ENCODE measurements around the gene GALNT9.

GALNT9 gene

DNA sequence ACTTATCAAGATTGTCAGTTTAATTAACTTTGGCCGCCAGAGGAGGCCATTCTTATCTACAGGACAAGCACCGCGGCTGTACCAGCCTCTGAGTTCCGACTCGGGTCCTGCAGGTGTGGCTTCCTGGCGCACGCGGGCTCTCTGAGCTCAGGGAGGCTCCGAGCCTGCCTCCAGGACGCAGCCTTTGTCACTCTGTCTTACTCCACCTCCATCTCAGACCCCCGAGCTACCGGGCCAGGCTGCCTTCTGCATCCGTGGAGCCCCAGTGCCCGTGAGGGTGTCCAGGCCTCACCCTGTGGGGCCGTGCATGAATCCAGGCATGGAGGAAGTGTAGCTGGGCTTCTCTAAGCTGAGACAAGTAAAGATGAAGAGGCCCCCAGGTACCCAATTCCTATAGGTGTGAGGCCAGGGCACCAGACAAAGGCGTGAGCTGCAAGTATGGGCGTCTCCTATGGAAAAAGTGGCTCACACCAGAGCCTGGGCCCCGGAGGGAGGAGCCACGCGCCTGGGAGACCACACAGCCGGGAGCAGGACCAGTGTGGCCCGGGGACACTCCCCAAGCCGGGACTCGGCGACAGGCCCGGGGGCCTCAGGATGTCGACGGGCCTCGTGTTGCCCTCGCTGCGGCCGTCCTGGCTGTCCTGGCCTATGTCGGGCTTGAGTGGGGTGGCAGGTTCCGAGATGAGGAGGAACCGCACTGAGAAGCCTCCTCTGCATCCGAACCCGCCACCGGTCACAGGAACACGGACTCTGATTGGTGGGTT is 142.3 kb downstream of the GALNT9 start:
- peaks cover 80% of the 10 kb centered on the region for H3K27me3 ChIP-seq (ENCODE audit: control insufficient read depth, insufficient read depth, low read length, poor library complexity, severe bottlenecking)
- no peak overlapping the region for H3K27ac ChIP-seq (ENCODE audit: insufficient read depth, low read depth, low read length, poor library complexity, severe bottlenecking)
- H3K36me3 ChIP-seq (ENCODE audit: control insufficient read depth, insufficient read depth, low read length): no peaks in the 10 kb centered on the region
- H3K4me3 ChIP-seq (ENCODE audit: insufficient read depth, low read depth, low read length): no peak overlapping the region
- no peaks in the 10 kb centered on the region for H3K4me1 ChIP-seq (ENCODE audit: control insufficient read depth, insufficient read depth, low read length)
- WGBS, 2 experiments: 88 to 89% methylated on average over 39 of the region's 39 CpGs
- no peaks in the 10 kb centered on the region for H3K9me3 ChIP-seq (ENCODE audit: control insufficient read depth, low read length)

DNA sequence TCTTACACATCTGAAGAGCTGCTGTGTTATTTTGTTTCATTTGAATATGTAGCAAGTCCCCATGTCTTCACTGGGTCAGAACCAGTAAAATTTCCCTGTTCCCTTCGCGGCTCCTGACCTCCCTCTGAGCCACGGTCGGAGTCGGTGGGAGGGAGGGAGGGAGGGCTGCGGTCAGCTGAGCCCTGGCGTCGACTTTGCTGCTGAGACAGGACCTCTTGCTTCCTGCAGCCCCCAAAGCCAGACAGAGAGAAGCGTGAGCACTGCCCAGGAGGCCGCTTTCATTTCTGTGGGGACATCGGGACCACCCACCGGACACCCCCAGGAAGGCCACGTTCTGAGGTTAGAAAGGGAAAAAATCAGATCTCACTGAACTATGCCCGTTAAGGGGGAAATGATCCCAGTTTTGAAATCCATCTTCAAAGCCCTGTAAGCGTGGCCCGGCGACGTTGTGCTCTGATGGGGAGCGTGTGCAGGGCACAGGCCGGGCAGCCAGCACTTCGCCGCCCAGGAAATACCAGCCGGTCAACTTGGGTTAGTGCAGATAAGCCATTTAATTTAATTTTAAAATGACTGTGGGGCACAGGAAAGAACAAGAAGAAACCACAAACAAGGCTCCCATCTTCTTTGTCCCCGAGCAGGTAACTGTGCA is 143.1 kb downstream of the GALNT9 start:
- no peaks in the 10 kb centered on the region for H3K4me1 ChIP-seq (ENCODE audit: control insufficient read depth, insufficient read depth, low read length)
- 69 to 74% methylated on average over 24 of the region's 24 CpGs for WGBS, 2 experiments
- no peak overlapping the region for H3K4me3 ChIP-seq (ENCODE audit: insufficient read depth, low read depth, low read length)
- no peak overlapping the region for H3K27ac ChIP-seq (ENCODE audit: insufficient read depth, low read depth, low read length, poor library complexity, severe bottlenecking)
- no peaks in the 10 kb centered on the region for H3K9me3 ChIP-seq (ENCODE audit: control insufficient read depth, low read length)
- H3K36me3 ChIP-seq (ENCODE audit: control insufficient read depth, insufficient read depth, low read length): no peaks in the 10 kb centered on the region
- H3K27me3 ChIP-seq (ENCODE audit: control insufficient read depth, insufficient read depth, low read length, poor library complexity, severe bottlenecking): peaks cover 73% of the 10 kb centered on the region

GRCh38 chr12:132185705-132186104 is 143.7 kb downstream of the GALNT9 start:
- H3K27me3 ChIP-seq (ENCODE audit: control insufficient read depth, insufficient read depth, low read length, poor library complexity, severe bottlenecking): peaks cover 67% of the 10 kb centered on the region
- no peaks in the 10 kb centered on the region for H3K36me3 ChIP-seq (ENCODE audit: control insufficient read depth, insufficient read depth, low read length)
- H3K27ac ChIP-seq (ENCODE audit: insufficient read depth, low read depth, low read length, poor library complexity, severe bottlenecking): no peak overlapping the region
- 73% methylated on average over 16 of the region's 16 CpGs for WGBS, 2 experiments
- H3K4me1 ChIP-seq (ENCODE audit: control insufficient read depth, insufficient read depth, low read length): no peaks in the 10 kb centered on the region
- no peak overlapping the region for H3K4me3 ChIP-seq (ENCODE audit: insufficient read depth, low read depth, low read length)
- no peaks in the 10 kb centered on the region for H3K9me3 ChIP-seq (ENCODE audit: control insufficient read depth, low read length)

DNA sequence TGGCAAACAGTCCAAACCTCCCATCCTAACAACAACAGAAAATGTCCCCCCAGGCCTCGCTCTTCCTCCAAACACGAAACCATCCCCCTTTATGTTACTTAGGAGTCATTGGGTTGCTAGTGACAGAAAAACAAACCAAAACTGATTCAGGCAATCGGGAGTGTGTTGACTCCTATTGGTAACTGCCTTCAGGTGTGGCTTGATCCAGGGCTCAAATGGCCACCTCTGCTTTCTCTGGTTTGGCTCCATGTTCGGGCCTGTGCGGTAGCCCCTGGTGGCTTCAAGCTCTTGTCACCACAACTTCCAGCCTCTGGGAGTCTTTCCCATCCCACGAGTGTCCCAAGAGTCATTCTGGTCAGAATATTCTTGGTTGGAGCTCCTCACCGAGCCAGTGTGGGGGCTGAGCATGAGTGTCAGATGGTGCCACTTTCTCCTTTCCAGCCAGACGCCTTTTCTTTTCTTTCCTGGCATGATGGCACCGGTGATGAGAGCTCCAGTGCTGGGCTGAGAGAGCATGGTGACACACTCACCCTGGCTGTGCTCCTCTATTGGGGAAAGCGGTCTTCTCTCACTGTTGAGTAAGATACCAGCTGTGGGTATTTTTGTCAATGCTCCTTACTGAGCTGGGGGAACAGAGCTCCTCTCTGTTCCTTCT is 146.6 kb downstream of the GALNT9 start:
- H3K27me3 ChIP-seq (ENCODE audit: control insufficient read depth, insufficient read depth, low read length, poor library complexity, severe bottlenecking): peaks cover 38% of the 10 kb centered on the region
- H3K36me3 ChIP-seq (ENCODE audit: control insufficient read depth, insufficient read depth, low read length): no peaks in the 10 kb centered on the region
- WGBS, 2 experiments: 81 to 83% methylated on average over 10 of the region's 10 CpGs
- H3K9me3 ChIP-seq (ENCODE audit: control insufficient read depth, low read length): no peaks in the 10 kb centered on the region
- H3K27ac ChIP-seq (ENCODE audit: insufficient read depth, low read depth, low read length, poor library complexity, severe bottlenecking): no peak overlapping the region
- H3K4me1 ChIP-seq (ENCODE audit: control insufficient read depth, insufficient read depth, low read length): no peaks in the 10 kb centered on the region
- H3K4me3 ChIP-seq (ENCODE audit: insufficient read depth, low read depth, low read length): no peak overlapping the region

GRCh38 chr12:132182206-132182710 is 147.1 kb downstream of the GALNT9 start:
- peaks cover 33% of the 10 kb centered on the region for H3K27me3 ChIP-seq (ENCODE audit: control insufficient read depth, insufficient read depth, low read length, poor library complexity, severe bottlenecking)
- no peaks in the 10 kb centered on the region for H3K9me3 ChIP-seq (ENCODE audit: control insufficient read depth, low read length)
- H3K4me1 ChIP-seq (ENCODE audit: control insufficient read depth, insufficient read depth, low read length): no peaks in the 10 kb centered on the region
- no peak overlapping the region for H3K27ac ChIP-seq (ENCODE audit: insufficient read depth, low read depth, low read length, poor library complexity, severe bottlenecking)
- H3K4me3 ChIP-seq (ENCODE audit: insufficient read depth, low read depth, low read length): no peak overlapping the region
- no peaks in the 10 kb centered on the region for H3K36me3 ChIP-seq (ENCODE audit: control insufficient read depth, insufficient read depth, low read length)
- 92 to 93% methylated on average over 21 of the region's 21 CpGs for WGBS, 2 experiments

DNA sequence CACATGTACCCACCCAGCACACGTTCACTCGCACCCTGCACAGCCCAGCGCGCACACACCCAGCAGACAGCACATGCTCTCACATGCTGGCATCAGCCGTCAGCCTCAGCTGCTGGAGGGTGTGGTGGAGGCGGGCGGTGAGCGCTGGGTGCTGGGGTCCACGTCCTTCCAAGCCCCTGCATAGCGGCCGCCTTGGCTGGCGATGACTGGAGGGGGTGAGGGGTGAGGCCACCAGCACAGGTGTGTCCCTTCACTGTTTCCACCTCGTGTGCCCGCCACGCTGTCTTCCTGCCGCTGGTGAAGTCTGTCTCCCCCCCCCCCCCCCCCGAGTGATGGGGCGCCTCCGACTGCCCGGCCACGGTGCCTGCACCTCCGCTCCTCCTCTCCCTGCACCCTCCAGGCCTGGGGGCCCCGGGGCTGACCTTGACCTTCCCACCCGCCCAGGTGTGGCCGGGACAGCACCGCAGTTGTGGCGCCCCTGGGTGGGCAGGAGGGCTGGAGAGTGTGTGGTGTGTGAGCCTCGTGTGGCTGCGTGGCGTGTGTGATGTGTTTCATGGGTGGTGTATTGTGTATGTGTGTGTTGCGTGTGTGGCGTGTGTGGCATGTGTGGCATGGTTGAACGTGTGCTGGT is 147.7 kb downstream of the GALNT9 start:
- Histone ChIP-seq H3K4me3 (ENCODE audit: insufficient read depth, low read depth, low read length) (no peak overlapping the region), H3K27me3 (ENCODE audit: control insufficient read depth, insufficient read depth, low read length, poor library complexity, severe bottlenecking) (peaks cover 28% of the 10 kb centered on the region), H3K9me3 (ENCODE audit: control insufficient read depth, low read length) (no peaks in the 10 kb centered on the region), H3K4me1 (ENCODE audit: control insufficient read depth, insufficient read depth, low read length) (no peaks in the 10 kb centered on the region), H3K36me3 (ENCODE audit: control insufficient read depth, insufficient read depth, low read length) (no peaks in the 10 kb centered on the region), H3K27ac (ENCODE audit: insufficient read depth, low read depth, low read length, poor library complexity, severe bottlenecking) (no peak overlapping the region)
- 91% methylated on average over 33 of the region's 33 CpGs for WGBS, 2 experiments

- H3K4me1 ChIP-seq (ENCODE audit: control insufficient read depth, insufficient read depth, low read length): no peaks in the 10 kb centered on the region
- H3K4me3 ChIP-seq (ENCODE audit: insufficient read depth, low read depth, low read length): no peak overlapping the region
- H3K9me3 ChIP-seq (ENCODE audit: control insufficient read depth, low read length): no peaks in the 10 kb centered on the region
- no peak overlapping the region for H3K27ac ChIP-seq (ENCODE audit: insufficient read depth, low read depth, low read length, poor library complexity, severe bottlenecking)
- WGBS, 2 experiments: 85% methylated on average over 30 of the region's 30 CpGs
- no peaks in the 10 kb centered on the region for H3K36me3 ChIP-seq (ENCODE audit: control insufficient read depth, insufficient read depth, low read length)
- H3K27me3 ChIP-seq (ENCODE audit: control insufficient read depth, insufficient read depth, low read length, poor library complexity, severe bottlenecking): peaks cover 22% of the 10 kb centered on the region
Observed at GRCh38 chr12:132180648-132181546, 148.5 kb downstream of the GALNT9 start.

- Histone ChIP-seq H3K4me3 (ENCODE audit: insufficient read depth, low read depth, low read length) (no peak overlapping the region), H3K27ac (ENCODE audit: insufficient read depth, low read depth, low read length, poor library complexity, severe bottlenecking) (no peak overlapping the region), H3K9me3 (ENCODE audit: control insufficient read depth, low read length) (no peaks in the 10 kb centered on the region), H3K36me3 (ENCODE audit: control insufficient read depth, insufficient read depth, low read length) (no peaks in the 10 kb centered on the region), H3K27me3 (ENCODE audit: control insufficient read depth, insufficient read depth, low read length, poor library complexity, severe bottlenecking) (peaks cover 11% of the 10 kb centered on the region), H3K4me1 (ENCODE audit: control insufficient read depth, insufficient read depth, low read length) (no peaks in the 10 kb centered on the region)
- 81 to 82% methylated on average over 19 of the region's 19 CpGs for WGBS, 2 experiments
Observed at GRCh38 chr12:132179431-132180362, 149.7 kb downstream of the GALNT9 start.

All from ectodermal cell (in vitro differentiated cells).